Stimulated activated CD4-positive, alpha-beta T cell treated with anti-CD3 and anti-CD28 coated beads, Interleukin-4, amount 100 ng/mL, for 24 hours (primary cell): Measurements from ENCODE around the gene LYZL6.
"Not testable (repeated sequence)": the region's sequence is repeated elsewhere in the genome, so short reads cannot be mapped to it uniquely, and the experiment has no call there.

Experiments
- DNase-seq: peaks from one replicate; pipeline ENCODE4 v3.0.0-alpha.2; 2020

The LYZL6 gene

DNA sequence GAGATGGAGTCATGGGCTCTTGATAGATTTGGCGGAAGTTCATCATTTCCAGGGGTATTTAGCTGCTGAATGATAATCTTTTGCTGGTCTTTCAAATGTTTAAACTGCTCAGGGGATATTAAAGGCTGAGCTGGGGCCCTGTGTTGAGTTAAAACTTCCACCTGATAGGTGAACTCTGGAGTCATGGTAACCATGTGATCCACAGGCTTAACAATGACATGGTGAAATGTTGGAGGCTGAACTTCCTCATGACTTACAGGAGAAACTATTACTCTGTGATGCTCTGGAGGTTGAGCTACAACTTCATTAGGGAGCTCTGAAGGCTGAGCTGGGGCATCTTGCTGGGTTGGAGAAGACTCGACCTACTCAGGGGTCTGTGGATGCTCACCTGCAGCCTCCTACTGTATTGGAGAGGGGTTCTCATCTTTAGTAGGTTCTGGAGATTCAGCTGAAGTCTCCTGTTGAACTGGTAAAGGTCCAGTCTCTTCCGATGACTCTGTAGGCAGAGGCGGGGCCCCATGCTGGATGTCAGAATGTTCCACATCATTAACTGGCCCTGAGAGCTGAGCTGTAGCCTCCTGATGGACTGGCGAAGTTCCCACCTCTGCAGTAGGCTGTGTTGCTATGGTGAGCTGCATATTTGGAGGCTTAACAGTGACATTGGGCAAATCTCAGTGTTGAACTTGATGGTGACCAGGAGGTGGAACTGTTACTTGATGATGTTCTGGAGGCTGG, 37.2 kb downstream of the LYZL6 start:
- no peak for DNase-seq

DNA sequence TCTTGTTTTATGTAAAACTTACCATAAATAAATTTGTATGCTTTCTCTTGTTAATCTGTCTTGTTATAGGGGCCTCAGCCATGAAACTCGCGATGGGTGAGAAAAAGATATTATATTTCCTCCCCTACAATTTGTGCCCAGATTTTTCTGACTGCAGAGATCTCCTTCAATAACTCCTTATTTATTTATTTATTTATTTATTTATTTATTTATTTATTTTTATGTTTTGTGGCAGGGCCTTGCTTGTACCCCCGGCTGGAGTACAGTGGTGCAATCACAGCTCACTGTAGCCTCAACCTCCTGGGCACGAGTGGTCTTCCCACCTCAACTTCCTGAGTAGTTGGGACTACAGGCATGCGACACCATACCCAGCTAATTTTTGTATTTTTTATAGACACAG, 40.1 kb downstream of the LYZL6 start:
- DNase-seq = no peak

DNA sequence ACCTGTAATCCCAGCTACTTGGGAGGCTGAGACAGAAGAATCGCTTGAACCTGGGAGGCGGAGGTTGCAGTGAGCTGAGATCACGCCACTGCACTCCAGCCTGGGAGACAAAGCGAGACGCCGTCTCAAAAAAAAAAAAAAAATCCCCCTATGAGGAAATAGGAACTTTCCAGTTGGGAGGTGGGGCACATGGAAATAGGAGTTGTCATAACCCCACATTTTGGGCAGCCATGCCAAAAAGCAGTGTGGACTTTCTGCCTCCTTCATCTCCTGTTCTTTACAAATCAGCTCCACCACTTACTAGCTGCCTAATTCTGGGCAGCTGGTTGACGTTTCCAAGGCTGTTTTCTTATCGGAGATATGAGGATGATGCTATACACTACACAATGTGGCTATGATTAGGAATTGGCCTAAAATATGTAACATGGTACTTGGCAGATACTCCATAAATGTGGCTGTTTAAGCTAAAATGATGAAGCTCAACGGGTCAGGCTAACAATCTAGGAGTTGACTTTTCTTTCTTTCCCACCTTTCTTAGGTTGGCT, 41.8 kb downstream of the LYZL6 start:
- no peak for DNase-seq

DNA sequence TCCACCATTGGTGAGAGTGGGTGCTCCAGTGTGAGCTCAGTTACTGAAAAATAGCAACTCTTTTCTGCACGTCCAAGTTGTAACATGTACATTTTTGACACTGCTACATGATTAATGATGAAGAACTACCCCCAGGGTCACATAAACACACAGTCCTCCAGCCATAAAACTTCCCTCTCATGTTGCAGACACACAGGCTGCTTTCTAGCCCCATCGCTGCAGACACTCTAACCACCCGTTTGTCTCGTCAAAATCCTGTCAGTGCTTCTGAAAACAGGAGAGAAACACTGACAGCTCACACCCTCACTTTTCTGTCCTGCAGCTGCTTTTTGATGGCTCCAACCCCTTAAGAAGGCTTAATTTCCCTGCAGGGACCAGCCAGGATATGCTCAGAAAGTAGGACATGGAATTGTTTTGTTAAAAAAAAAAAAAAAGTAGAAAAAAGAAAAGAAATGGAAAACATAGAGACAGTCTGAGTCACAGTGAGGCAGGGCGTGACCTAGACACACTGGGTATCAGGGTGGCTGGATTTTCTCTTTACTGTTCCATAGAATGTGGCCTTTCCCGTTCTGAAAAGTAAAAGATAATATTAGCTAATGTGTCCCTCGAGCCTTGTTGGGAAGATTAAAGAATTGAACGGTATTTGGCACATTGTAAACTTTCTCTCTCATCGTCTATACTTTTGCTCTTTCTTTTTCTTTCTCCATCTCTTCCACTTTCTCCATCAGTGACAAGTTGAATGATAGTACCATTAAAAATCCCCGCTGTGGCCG, 42.6 kb downstream of the LYZL6 start:
- no peak for DNase-seq

DNA sequence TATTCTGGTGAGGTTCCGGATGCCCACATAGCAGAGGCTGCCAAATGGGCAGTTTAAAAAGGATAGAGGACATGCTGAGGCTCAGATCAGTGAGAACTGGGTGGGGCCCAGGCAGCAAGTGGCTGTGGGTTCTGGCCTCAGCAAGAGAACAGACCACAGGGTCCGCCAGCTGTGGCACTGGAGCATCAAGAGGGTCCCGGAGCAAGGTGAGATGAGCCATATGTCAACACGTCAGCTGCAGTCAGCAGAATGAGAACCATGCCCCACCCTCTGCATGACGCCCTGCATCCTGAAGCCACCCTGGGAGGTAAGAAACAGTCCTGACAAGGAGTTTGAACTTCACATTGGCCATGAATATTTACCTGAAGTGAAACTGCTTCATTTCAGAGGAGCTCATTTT, 43.2 kb downstream of the LYZL6 start:
- DNase-seq = no peak

DNA sequence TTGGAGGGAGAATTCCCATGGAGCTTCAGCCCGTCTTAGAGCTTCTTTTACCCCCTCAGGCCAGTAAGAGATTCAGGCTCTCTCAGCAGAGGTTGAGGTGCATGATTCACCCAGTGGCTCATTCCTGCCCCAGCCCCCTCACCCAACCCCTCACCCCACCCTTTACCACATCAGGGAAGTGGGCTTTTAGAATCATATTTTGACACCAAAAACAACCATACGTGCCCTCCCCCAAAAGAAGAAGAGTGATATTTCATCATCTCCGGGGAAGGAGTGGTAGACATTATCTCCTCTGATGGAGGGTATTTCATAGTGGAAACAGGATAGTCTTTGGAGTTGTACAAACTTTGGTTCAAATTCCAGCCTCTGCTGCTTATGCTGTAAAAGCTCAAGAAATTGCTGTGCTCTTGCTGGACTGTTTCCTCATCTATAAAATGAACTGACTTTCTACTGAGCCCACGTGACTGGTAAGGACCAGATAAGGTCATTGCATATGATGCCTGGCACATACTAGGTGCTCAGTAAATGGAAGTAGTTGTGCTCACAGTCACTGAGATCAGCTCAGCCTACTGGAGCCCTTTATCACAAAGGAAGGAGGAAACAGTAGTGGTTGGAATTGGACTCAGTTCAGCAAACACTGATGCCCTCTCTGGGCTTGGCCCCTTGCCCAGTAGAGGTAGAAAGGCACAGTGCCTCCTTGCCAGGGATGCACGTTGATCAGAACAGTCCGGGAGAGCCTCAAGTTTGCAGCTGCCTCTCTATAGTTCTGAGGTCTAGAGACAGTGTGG, 45.0 kb downstream of the LYZL6 start:
- peak; percentile 26 for DNase-seq

DNA sequence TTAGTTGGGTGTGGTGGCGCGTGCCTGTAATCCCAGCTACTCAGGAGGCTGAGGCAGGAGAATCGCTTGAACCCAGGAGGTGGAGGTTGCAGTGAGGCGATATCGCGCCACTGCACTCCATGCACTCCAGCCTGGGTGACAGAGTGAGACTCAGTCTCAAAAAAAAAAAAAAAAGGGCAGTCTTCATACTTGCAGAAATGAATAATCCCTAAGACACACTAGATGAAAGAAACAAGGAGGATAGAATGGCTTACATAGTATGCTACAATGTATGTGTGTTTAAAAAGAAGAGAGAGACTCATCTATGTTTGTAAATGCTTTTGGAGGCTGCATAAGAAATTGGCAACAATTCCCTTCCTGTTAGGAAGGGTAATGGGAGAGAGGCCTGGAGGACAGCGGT, 45.7 kb downstream of the LYZL6 start:
- DNase-seq = not testable (repeated sequence)

DNA sequence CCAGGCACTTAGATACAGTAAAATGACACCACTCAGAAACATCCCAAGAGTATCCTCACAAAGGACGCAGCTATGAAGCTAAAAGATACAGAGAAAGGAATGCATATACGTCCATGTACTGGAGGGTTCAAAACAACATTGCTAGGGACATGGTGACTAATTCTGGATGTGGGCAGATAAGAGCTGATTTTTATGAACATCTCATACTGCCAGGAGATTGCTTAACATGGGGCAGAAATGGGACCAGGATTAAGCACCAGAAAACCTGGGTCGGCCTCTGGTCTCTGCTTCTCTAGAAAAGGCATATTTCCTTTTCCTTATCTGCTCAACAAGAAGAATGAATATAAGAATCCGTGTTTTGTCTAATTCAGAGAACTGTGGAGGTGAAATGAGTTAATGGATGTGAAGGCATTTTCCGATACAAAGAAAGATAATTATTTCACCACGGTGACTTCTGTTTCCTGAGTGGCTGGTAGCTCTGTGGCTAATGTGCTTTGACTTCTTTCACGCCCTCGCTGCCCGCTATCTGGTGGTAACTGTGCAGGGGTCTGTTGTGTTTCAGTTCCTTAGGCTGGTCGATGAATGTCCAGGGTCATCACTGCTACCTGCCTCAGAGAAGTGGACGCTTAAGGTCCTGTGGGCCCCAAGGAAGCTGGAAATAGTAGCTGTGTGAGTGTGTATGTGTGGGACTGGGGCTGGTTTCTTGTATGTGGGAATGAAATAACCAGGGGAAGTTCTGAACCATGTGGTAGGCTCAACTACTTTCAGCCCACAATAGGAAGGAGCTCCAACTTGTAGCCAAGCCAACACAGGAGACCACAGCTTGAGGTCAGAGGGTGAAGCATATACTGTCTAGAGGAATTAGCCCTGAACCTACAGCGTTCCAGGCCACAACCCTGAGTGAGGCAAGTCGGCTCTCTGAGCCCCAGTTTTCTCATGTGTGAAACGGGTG, 47.6 kb downstream of the LYZL6 start:
- peak; percentile 34 for DNase-seq

DNA sequence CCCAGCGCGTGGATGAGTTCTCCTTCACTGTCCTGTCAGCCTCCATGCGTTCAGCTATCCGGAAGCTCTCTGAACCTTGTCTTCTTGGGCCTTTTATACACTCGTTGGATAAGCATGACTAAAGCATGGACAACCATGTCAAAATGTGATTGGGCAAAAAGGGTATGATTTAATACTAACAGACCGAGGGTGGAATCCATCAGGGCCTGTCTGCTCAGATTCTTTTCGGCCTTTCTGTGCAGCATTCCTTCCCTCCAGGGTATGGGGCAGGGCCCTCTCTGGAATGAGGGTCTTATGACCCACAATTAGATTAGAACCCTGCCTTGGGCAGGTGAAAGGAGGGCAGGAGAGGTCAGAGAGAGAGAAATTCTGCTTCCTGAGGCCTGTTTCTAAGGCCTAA, 49.3 kb downstream of the LYZL6 start:
- no peak for DNase-seq

DNA sequence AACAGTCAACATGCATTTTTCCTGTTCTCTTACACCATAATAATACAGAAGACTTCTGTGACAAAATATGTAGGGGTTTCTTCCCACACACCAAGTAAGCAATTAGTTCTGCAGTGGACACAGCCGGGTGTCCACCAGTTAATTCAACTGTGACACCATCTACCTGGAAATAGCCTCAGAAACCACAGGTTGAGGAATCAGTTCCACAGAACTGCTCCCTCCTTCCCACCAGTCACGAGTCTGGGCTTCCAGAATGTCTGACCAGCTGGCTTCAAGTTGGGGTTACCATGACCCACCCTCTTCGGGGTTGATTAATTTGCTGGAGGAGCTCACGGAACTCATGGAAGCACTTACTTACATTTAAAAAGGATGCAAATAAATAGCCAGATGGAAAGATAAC, 49.8 kb downstream of the LYZL6 start:
- DNase-seq = no peak

DNA sequence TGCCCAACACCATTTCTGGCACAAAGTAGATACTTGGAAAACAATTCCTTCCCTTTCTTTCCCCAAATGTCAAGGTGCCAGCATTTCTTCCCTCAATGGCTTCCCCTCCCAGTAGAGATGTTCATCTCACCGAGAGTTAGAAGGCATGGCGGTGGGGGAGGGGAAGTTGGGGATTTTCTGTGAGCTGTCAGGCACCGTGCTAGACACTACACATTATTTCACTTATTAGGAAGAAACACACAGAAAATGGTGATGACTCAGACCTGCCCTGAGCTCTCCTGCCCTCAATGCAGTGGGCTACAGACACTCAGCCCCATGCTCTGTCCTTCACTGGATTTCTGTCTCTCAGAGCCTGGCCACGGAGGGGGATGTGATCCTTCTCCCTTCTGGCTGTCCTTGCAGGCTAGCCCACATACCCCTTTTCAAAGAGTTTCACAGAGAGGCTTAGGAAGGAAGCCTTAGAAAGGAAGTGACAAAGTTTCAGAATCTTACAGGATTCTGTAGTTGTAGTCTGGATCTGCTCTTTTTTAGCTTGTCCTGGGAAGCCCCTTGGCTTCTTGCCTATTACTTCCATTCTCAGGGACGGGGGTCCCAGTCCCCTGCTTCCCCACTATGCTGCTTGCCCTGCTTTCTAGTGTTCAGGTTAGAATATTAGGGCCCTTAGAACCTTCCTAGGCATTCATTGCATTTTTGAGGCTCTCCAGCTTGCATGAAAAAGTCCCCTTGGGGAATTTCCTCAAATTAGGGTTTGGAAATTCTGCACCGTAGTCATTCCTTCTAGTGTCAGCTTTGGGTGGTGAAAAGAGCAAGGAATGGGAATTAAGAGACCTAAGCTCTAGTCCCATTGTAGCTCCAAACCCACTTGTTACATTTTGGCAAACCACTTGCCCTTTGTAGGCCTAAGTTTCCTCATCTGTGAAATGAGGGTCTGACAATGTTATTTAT, 51.1 kb downstream of the LYZL6 start:
- DNase-seq = peak; percentile 55

DNA sequence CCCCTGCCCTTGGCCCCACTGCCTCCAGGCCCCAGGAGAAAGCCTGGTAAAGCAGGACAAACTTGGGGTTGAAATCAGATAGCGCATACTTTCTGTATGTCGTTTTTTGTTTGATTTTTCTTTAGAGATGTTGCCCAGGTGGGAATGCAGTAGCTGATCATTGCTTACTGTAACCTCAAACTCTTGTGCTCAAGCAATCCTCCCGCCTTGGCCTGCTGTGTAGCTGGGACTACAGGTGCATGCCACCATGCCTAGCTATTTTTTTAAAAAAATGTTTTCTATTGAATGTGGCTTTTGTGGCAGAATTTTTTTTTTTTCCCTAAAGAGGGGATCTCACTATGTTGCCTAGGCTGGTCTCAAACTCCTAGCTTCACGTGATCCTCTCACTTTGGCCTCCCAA, 52.2 kb downstream of the LYZL6 start:
- no peak for DNase-seq

DNA sequence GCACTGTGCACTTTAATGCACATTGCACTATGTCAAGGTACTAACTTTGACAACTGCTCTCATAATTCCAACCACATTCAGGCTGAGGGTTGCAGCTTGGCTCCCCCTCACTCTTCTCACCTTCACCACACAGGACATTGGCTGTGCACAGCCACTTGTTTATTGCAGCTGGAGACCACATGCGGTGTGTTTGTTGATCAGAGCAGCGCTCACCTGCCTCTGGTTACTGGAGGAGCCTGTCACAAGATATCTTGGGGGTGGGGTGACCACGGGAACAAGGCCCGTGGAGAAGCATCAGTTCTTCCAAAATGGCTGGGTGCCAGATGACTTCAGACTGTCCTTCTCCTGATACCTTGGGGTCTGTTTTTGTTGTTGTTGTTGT, 52.7 kb downstream of the LYZL6 start:
- peak; percentile 17 for DNase-seq

DNA sequence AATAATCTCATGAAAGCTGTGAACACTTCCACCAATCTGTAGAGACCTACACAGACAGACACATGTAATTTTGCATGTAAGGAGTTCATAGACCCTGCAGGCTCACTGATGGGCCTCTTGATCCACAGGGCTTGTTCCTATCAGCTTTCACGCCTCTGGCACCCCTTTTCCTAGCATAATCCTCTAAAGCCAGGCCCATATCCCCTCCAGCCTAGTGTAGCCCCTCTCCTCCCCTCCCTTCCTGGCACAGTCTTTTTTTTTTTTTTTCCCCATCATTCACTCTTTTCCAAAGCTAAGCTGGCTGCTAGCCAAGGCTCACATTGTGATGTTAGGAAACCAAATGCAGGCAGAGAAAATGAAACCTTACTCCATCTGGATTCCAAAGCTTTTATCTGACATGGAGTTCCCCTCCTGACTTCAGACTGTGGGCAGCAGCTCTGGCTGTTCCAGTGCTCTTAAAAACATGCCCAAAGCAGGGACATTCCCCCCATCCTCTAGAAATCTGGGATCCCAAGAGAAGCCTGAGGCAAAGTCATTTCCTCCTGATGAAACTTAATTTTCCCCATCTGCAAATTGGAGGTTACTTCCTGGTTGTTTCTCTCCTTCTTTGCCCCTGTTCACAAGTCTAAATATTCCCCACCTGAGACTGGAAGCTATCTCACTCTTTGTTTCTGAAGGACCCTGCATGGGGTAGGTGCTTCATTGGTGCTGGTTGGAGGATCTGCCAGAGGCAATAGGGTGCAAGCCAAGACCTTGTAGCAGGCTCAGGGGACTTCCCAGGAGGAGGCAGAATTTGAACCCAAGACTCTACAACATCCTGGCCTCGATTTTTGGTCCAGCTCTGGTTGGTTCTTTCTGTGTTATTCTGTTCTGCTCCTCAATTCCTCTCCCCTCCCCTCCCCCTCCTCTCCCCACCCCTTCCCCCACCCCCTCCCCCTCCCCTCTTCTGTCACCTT, 53.4 kb downstream of the LYZL6 start:
- DNase-seq = no peak

DNA sequence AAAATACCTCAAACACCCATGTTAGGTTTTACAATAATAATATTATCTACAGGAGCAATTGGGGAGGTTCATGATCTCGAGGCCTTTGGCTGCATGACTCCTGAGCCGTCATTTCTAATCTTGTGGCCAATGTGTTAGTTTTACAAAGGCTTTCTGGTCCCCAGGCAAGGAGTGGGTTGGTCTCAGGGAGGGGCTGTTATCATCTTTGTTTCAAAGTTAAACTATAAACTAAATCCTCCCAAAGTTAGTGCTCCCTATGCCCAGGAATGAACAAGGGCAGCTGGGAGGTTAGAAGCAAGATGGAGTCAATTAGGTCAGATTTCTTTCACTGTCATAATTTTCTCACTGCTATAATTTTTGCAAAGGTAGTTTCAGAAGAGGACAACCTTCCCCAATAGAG, 54.3 kb downstream of the LYZL6 start:
- peak; percentile 19 for DNase-seq
